Measurements from ENCODE around the gene IL21R.

Gene IL21R

GRCh38 chr16:27485126-27485525, 83.2 kb downstream of the IL21R start:
- H3K79me1 ChIP-seq (ENCODE audit: low read length): no peaks in the 10 kb centered on the region
- H3K4me2 ChIP-seq (ENCODE audit: low read length): no peak overlapping the region
- H3K36me3 ChIP-seq (ENCODE audit: control insufficient read depth, insufficient read depth, low read length): peaks cover 40% of the 10 kb centered on the region
- no peaks in the 10 kb centered on the region for H3K27me3 ChIP-seq (ENCODE audit: insufficient read depth, low read length, poor library complexity)
- H3K27ac ChIP-seq (ENCODE audit: low read depth, low read length): no peak overlapping the region
- H3K9ac ChIP-seq (ENCODE audit: low read length): no peak overlapping the region
- no peak overlapping the region for H3K4me3 ChIP-seq (ENCODE audit: low read length)
- no peak overlapping the region for H3K18ac ChIP-seq (ENCODE audit: low read length)
- no peaks in the 10 kb centered on the region for H3K4me1 ChIP-seq (ENCODE audit: control insufficient read depth, low read depth, low read length)
- H2BK120ac ChIP-seq (ENCODE audit: low read depth, low read length): no peak overlapping the region
- no CpG with 5 or more reads among the region's 9 CpGs for WGBS (ENCODE audit: extremely low coverage, insufficient coverage, low lambda C conversion rate)
- H3K23ac ChIP-seq (ENCODE audit: low read length): no peak overlapping the region
- no peak overlapping the region for H3K56ac ChIP-seq (ENCODE audit: low read length)
- no peak overlapping the region for H4K5ac ChIP-seq (ENCODE audit: low read length)
- no peak overlapping the region for H4K8ac ChIP-seq (ENCODE audit: low read depth, low read length)
- no peak overlapping the region for H2BK15ac ChIP-seq (replicated peaks; ENCODE audit: low read depth)
- no peak overlapping the region for H2BK5ac ChIP-seq (ENCODE audit: low read length)
- H2AK5ac ChIP-seq (ENCODE audit: low read length): no peak overlapping the region
- H3K4ac ChIP-seq (ENCODE audit: low read depth, low read length): no peak overlapping the region
- no peaks in the 10 kb centered on the region for H3K79me2 ChIP-seq (ENCODE audit: control insufficient read depth, insufficient read depth, low read length)
- no peak for DNase-seq

DNA sequence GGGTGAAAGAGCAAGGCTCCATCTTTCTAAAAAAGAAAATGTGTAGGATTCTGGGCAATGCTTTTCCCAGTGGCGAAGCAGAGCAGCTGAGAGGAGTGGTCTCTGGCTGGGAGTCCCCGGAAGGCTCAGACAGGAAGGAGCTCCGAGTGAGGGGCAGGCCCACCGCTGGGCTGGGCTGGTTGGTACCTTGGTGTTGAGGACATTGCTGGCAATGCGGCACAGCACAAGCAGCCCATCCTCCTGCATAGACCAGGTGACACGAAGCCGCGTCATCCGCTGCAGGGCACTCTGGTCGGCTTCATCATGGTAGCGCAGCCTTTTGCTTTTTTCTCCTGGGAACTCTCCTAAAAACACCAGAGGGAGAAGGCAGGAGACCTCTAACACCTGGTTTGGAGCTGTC, 83.8 kb downstream of the IL21R start:
- peaks cover 39% of the 10 kb centered on the region for H3K36me3 ChIP-seq (ENCODE audit: control insufficient read depth, insufficient read depth, low read length)
- H3K4me1 ChIP-seq (ENCODE audit: control insufficient read depth, low read depth, low read length): no peaks in the 10 kb centered on the region
- H3K9ac ChIP-seq (ENCODE audit: low read length): no peak overlapping the region
- no peak overlapping the region for H2BK5ac ChIP-seq (ENCODE audit: low read length)
- H4K5ac ChIP-seq (ENCODE audit: low read length): no peak overlapping the region
- H3K79me1 ChIP-seq (ENCODE audit: low read length): no peaks in the 10 kb centered on the region
- WGBS (ENCODE audit: extremely low coverage, insufficient coverage, low lambda C conversion rate): no CpG with 5 or more reads among the region's 11 CpGs
- H3K18ac ChIP-seq (ENCODE audit: low read length): no peak overlapping the region
- no peaks in the 10 kb centered on the region for H3K79me2 ChIP-seq (ENCODE audit: control insufficient read depth, insufficient read depth, low read length)
- no peak overlapping the region for H3K27ac ChIP-seq (ENCODE audit: low read depth, low read length)
- no peak overlapping the region for H4K8ac ChIP-seq (ENCODE audit: low read depth, low read length)
- H3K56ac ChIP-seq (ENCODE audit: low read length): no peak overlapping the region
- no peak overlapping the region for H3K4ac ChIP-seq (ENCODE audit: low read depth, low read length)
- DNase-seq: no peak
- H2BK15ac ChIP-seq (replicated peaks; ENCODE audit: low read depth): no peak overlapping the region
- no peak overlapping the region for H3K23ac ChIP-seq (ENCODE audit: low read length)
- no peak overlapping the region for H2BK120ac ChIP-seq (ENCODE audit: low read depth, low read length)
- H2AK5ac ChIP-seq (ENCODE audit: low read length): no peak overlapping the region
- no peak overlapping the region for H3K4me3 ChIP-seq (ENCODE audit: low read length)
- no peaks in the 10 kb centered on the region for H3K27me3 ChIP-seq (ENCODE audit: insufficient read depth, low read length, poor library complexity)
- no peak overlapping the region for H3K4me2 ChIP-seq (ENCODE audit: low read length)

DNA sequence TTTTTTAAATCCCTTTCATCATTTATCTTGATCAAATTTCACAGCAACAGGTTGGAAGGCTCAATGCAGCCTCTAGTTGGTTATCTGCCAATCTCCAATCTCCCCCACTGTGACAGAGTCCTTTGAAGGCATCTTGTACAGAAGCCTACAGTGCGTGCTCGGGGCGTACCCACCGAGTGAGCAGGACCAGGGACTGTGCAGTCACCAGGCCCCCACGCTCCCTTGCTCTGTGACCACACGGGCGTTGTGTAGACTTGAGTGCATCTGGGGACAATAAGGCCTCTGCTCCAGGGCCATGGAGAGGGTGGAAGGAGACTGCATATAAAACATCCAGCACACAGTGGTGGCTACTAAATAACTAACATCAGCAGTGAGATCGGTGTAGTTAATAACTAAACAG, 84.4 kb downstream of the IL21R start:
- no peak overlapping the region for H3K23ac ChIP-seq (ENCODE audit: low read length)
- no peak overlapping the region for H3K4me2 ChIP-seq (ENCODE audit: low read length)
- no CpG with 5 or more reads among the region's 8 CpGs for WGBS (ENCODE audit: extremely low coverage, insufficient coverage, low lambda C conversion rate)
- H3K9ac ChIP-seq (ENCODE audit: low read length): no peak overlapping the region
- no peaks in the 10 kb centered on the region for H3K4me1 ChIP-seq (ENCODE audit: control insufficient read depth, low read depth, low read length)
- H3K79me2 ChIP-seq (ENCODE audit: control insufficient read depth, insufficient read depth, low read length): no peaks in the 10 kb centered on the region
- no peak overlapping the region for H2BK5ac ChIP-seq (ENCODE audit: low read length)
- H3K4me3 ChIP-seq (ENCODE audit: low read length): no peak overlapping the region
- H3K4ac ChIP-seq (ENCODE audit: low read depth, low read length): no peak overlapping the region
- H4K5ac ChIP-seq (ENCODE audit: low read length): no peak overlapping the region
- H3K79me1 ChIP-seq (ENCODE audit: low read length): no peaks in the 10 kb centered on the region
- H2AK5ac ChIP-seq (ENCODE audit: low read length): no peak overlapping the region
- no peak overlapping the region for H2BK15ac ChIP-seq (replicated peaks; ENCODE audit: low read depth)
- DNase-seq: no peak
- H3K56ac ChIP-seq (ENCODE audit: low read length): no peak overlapping the region
- no peak overlapping the region for H2BK120ac ChIP-seq (ENCODE audit: low read depth, low read length)
- no peaks in the 10 kb centered on the region for H3K27me3 ChIP-seq (ENCODE audit: insufficient read depth, low read length, poor library complexity)
- H3K36me3 ChIP-seq (ENCODE audit: control insufficient read depth, insufficient read depth, low read length): peaks cover 39% of the 10 kb centered on the region
- H3K27ac ChIP-seq (ENCODE audit: low read depth, low read length): no peak overlapping the region
- no peak overlapping the region for H3K18ac ChIP-seq (ENCODE audit: low read length)
- no peak overlapping the region for H4K8ac ChIP-seq (ENCODE audit: low read depth, low read length)

GRCh38 chr16:27486760-27487159, 84.8 kb downstream of the IL21R start:
- no peak for DNase-seq
- no peaks in the 10 kb centered on the region for H3K79me2 ChIP-seq (ENCODE audit: control insufficient read depth, insufficient read depth, low read length)
- WGBS (ENCODE audit: extremely low coverage, insufficient coverage, low lambda C conversion rate): no CpG with 5 or more reads among the region's 3 CpGs
- H3K23ac ChIP-seq (ENCODE audit: low read length): no peak overlapping the region
- no peak overlapping the region for H4K5ac ChIP-seq (ENCODE audit: low read length)
- H3K4me1 ChIP-seq (ENCODE audit: control insufficient read depth, low read depth, low read length): no peaks in the 10 kb centered on the region
- H3K36me3 ChIP-seq (ENCODE audit: control insufficient read depth, insufficient read depth, low read length): peaks cover 40% of the 10 kb centered on the region
- no peak overlapping the region for H2BK120ac ChIP-seq (ENCODE audit: low read depth, low read length)
- H3K56ac ChIP-seq (ENCODE audit: low read length): no peak overlapping the region
- H2AK5ac ChIP-seq (ENCODE audit: low read length): no peak overlapping the region
- H4K8ac ChIP-seq (ENCODE audit: low read depth, low read length): no peak overlapping the region
- no peak overlapping the region for H3K4me3 ChIP-seq (ENCODE audit: low read length)
- H3K4me2 ChIP-seq (ENCODE audit: low read length): no peak overlapping the region
- no peak overlapping the region for H2BK5ac ChIP-seq (ENCODE audit: low read length)
- no peaks in the 10 kb centered on the region for H3K27me3 ChIP-seq (ENCODE audit: insufficient read depth, low read length, poor library complexity)
- H3K9ac ChIP-seq (ENCODE audit: low read length): no peak overlapping the region
- no peak overlapping the region for H3K18ac ChIP-seq (ENCODE audit: low read length)
- H3K27ac ChIP-seq (ENCODE audit: low read depth, low read length): no peak overlapping the region
- no peaks in the 10 kb centered on the region for H3K79me1 ChIP-seq (ENCODE audit: low read length)
- no peak overlapping the region for H2BK15ac ChIP-seq (replicated peaks; ENCODE audit: low read depth)
- H3K4ac ChIP-seq (ENCODE audit: low read depth, low read length): no peak overlapping the region

- H4K8ac ChIP-seq (ENCODE audit: low read depth, low read length): no peak overlapping the region
- WGBS (ENCODE audit: extremely low coverage, insufficient coverage, low lambda C conversion rate): no CpG with 5 or more reads among the region's 21 CpGs
- no peak overlapping the region for H2BK15ac ChIP-seq (replicated peaks; ENCODE audit: low read depth)
- peaks cover 2% of the 10 kb centered on the region for H3K4me1 ChIP-seq (ENCODE audit: control insufficient read depth, low read depth, low read length)
- H3K27me3 ChIP-seq (ENCODE audit: insufficient read depth, low read length, poor library complexity): no peaks in the 10 kb centered on the region
- no peak overlapping the region for H3K27ac ChIP-seq (ENCODE audit: low read depth, low read length)
- no peak overlapping the region for H2BK120ac ChIP-seq (ENCODE audit: low read depth, low read length)
- no peaks in the 10 kb centered on the region for H3K79me1 ChIP-seq (ENCODE audit: low read length)
- H3K9ac ChIP-seq (ENCODE audit: low read length): no peak overlapping the region
- no peak overlapping the region for H3K23ac ChIP-seq (ENCODE audit: low read length)
- H3K18ac ChIP-seq (ENCODE audit: low read length): no peak overlapping the region
- H2BK5ac ChIP-seq (ENCODE audit: low read length): no peak overlapping the region
- H3K56ac ChIP-seq (ENCODE audit: low read length): no peak overlapping the region
- no peak overlapping the region for H4K5ac ChIP-seq (ENCODE audit: low read length)
- no peak for DNase-seq
- no peak overlapping the region for H2AK5ac ChIP-seq (ENCODE audit: low read length)
- H3K79me2 ChIP-seq (ENCODE audit: control insufficient read depth, insufficient read depth, low read length): no peaks in the 10 kb centered on the region
- peaks cover 22% of the 10 kb centered on the region for H3K36me3 ChIP-seq (ENCODE audit: control insufficient read depth, insufficient read depth, low read length)
- no peak overlapping the region for H3K4me2 ChIP-seq (ENCODE audit: low read length)
- no peak overlapping the region for H3K4ac ChIP-seq (ENCODE audit: low read depth, low read length)
- H3K4me3 ChIP-seq (ENCODE audit: low read length): no peak overlapping the region
These were observed 87.4 kb downstream of the IL21R start for GRCh38 chr16:27489421-27489820.

GRCh38 chr16:27489906-27490305, 87.9 kb downstream of the IL21R start:
- Histone ChIP-seq H3K79me2 (ENCODE audit: control insufficient read depth, insufficient read depth, low read length) (no peaks in the 10 kb centered on the region), H3K23ac (ENCODE audit: low read length) (no peak overlapping the region), H3K27ac (ENCODE audit: low read depth, low read length) (no peak overlapping the region), H3K27me3 (ENCODE audit: insufficient read depth, low read length, poor library complexity) (no peaks in the 10 kb centered on the region), H3K4me2 (ENCODE audit: low read length) (no peak overlapping the region), H2BK15ac (replicated peaks; ENCODE audit: low read depth) (no peak overlapping the region), H3K4me3 (ENCODE audit: low read length) (no peak overlapping the region), H4K5ac (ENCODE audit: low read length) (no peak overlapping the region), H3K4me1 (ENCODE audit: control insufficient read depth, low read depth, low read length) (peaks cover 2% of the 10 kb centered on the region), H3K9ac (ENCODE audit: low read length) (no peak overlapping the region), H3K4ac (ENCODE audit: low read depth, low read length) (no peak overlapping the region), H2BK120ac (ENCODE audit: low read depth, low read length) (no peak overlapping the region), H3K56ac (ENCODE audit: low read length) (no peak overlapping the region), H3K79me1 (ENCODE audit: low read length) (no peaks in the 10 kb centered on the region), H3K18ac (ENCODE audit: low read length) (no peak overlapping the region), H4K8ac (ENCODE audit: low read depth, low read length) (no peak overlapping the region), H3K36me3 (ENCODE audit: control insufficient read depth, insufficient read depth, low read length) (peaks cover 17% of the 10 kb centered on the region), H2AK5ac (ENCODE audit: low read length) (no peak overlapping the region), H2BK5ac (ENCODE audit: low read length) (no peak overlapping the region)
- WGBS (ENCODE audit: extremely low coverage, insufficient coverage, low lambda C conversion rate): no CpG with 5 or more reads among the region's 7 CpGs
- no peak for DNase-seq
